NCI-H526 (cell line): ENCODE data around the gene OR6V1.
A peak's percentile ranks its signal among the peaks of the same experiment; 100 is the strongest.
"Not testable (repeated sequence)": the region's sequence is repeated elsewhere in the genome, so short reads cannot be mapped to it uniquely, and the experiment has no call there.

Experiments used
- DNase-seq, 2 experiments: peaks; one replicate each; lab custom pipeline; 2025; lab: John Stamatoyannopoulos, UW

Gene OR6V1

DNA sequence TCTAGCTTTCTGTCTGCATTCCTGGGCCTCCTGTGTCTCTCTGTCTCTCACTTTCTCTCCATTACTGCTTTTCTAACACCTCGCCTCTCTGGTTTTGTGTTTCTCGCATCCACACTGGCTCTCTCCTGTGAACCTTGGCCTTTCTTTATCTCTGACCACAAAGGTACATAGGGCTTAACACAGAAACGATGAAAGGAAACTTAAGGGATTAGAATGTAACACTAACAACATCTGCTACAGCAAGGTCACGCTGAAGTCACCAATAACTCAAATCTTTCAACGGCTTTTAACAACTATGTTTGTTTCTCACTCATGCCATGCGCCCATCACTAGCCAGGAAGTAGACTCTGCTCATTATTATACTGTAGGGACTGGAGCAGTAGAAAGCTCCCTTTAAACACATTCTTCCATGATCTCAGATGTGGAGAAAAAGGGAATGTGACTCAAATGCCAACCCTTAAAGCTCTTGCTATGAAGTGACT, 9.3 kb upstream of the OR6V1 start:
- no peak for DNase-seq

DNA sequence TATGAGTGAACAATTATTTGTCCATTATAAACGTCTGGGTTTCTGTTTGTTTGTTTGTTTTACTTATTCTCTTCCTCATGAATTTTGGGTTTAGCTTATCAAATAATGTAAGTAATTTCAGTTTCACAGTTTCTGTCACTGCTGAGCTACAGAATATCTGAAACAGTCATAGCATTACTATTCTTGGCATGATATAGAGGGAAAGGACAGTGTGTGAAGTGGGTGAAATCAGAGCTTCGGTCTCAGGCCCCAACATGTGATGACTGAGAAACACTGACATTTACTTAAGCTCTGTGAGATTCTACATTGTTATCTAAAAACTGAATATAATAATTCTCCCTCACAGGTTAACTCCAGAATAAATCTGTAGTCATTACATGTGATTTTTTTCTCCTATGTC, 8.8 kb upstream of the OR6V1 start:
- DNase-seq: no peak

DNA sequence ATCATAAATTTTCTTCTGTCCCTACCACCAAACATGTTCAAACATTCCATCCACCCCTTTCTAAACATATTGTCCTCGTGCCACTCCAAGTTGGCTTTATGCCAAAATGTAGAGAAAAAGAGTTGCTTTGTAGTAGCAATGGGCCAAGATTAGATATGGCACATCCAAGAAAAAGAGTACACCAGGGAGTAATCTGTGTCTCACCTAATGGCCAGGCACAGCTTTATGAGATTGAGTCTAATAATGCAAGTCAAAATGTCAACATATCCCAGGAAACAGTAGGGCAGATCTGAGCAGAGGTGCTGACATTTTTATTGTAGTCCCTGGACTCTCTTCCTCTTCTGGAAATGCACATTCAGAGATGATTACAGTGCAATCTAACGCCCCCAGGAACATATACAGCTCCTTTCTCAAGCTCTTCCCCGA, 5.7 kb upstream of the OR6V1 start:
- DNase-seq: no peak

DNA sequence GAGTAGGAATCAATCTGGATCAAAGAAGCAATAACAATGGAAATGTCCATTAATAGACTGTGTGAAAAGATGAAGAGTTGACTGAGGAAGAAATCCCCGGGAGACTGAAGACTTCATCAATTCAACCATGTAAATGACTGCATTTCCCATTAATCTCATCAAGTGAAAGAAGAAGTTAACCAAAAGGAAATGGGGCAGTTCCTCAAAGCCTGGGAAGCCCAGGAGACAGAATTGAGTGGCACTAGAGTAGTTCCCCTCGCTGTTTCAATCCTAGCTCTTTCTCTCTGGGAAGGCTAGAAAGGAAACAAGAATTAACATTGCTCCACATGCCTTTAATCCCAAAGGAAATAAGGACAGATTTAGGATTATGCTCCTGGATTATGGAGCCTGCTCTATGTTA, 4.8 kb upstream of the OR6V1 start:
- DNase-seq: no peak

DNA sequence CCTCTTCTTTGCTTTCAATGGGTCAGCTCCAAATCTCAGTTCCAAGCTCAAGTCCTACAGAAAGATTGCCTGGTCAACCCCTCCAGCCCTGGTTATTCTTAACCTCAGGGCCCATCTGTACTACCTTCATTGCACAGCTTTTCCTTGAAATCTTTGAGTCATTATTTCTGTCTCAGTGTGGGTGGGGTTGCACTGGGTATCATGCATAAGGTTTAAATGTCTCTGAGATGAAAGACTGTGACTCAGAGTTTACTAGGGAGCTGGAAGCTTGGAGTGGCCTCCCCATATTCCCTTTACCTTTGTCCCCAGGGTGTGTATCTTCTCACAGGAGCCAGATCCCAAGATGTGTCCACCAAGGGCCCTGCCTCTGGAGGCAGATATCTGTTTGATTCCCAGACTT, 3.3 kb upstream of the OR6V1 start:
- DNase-seq: no peak

DNA sequence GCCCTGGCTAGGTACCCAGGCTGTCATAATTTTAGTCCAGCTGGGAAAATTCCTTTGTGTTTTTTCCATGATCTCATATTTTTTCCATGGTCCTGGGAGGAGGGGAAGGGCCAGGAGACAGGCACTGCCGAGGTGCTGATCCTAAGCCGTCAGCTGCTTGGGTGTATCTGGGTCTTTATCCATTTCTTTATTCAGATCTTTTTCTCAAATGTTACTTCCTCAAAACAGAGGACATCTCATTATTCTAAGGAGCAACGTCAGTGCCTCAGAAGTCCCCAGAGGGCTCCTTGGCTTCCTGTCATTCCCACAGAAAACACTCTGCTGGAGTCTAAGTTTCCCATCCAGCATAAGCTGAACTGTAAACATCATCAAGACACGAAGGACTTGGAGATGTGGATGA, 2.8 kb upstream of the OR6V1 start:
- DNase-seq: no peak

DNA sequence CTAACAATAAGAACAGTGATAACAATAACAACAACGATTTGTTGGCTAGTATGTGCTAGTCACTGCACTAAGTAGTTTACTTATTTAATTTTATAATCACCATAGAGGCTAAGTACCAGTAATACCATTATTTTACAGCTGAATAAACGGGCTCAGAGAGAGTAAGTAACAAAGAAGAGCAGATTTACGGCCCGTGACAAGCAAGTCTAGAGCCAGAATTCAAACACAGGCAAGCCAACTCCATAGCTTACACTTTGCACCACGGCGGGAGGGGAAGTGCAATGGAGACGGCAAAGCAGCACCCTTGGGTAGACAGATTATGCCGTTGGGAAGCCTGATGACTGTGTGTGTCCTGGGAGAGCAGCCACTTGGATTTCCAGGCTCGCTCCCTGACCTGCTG, 1.2 kb upstream of the OR6V1 start:
- no peak for DNase-seq

DNA sequence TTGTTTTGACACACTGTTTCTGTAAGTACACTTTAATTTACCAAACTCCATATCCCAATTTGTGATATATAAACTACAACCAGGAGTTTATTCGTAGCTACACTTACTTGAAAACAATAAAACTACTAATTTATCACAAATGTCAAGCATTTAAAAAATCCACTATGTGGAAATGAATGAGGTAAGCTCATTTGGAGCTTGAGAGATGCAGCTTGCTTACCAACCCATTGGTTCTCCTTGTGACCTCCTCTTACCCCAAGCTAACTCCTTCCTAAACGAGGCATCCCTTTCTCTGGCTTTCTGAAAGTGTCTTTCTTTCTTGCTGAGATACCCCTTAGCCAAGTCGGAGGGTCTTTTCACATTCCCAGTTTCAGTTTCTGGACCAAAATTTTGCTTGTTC, 2.5 kb downstream of the OR6V1 start:
- no peak for DNase-seq

DNA sequence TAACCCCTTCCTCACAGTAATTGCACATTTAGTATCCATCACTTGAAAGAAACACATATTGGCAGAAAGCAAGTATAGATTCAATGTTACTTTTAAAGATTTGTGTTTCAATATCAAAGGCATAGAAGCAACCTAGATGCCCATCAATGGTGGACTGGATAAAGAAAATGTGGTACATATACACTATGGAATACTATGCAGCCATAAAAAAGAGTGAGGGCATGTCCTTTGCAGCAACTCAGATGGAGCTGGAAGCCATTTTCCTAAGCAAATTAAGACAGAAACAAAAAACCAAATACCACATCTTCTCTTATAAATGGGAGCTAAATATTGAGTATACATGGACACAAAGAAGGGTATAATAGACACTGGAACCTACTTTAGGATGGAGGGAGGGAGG, 3.6 kb downstream of the OR6V1 start:
- DNase-seq: no peak

DNA sequence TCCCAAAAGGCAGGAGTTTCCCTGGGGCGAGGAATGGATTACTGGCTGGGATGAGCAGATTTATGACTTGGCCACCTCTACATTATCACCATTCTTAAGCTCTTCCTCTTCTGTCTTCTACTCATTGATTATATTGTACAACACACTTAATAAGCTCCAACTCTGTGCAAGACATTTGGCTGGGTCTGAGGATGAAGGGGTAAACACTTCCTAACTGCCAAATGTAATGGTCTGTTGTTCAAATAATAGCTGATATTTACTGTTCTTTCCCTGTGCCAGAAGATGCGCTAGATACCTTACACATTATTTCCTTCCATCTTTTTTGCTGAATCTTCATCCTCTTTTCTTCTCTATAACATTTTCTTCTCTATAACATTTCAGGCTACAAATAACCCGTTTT, 11.6 kb downstream of the OR6V1 start:
- no peak for DNase-seq

DNA sequence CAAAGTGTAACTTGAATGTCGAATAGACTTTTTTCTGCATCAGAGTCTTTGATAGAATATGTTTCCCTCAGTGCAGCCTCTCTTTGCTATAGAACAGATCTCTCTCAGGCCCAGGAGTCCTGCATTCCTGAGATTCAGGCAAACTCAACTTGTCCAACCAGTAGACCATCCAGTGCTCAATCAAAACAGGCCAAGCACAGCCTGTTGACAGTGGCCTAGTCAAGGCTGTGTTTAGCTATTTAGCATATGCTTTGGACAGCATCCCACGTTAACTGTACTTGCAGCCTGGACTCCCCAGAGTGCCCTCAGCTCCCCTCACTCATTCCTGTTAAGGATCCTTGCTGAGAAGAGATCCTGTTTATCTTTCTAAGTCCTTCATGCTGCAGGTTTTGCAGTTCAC, 16.3 kb downstream of the OR6V1 start:
- DNase-seq: peak in 1 of 2 experiments; percentile 1

DNA sequence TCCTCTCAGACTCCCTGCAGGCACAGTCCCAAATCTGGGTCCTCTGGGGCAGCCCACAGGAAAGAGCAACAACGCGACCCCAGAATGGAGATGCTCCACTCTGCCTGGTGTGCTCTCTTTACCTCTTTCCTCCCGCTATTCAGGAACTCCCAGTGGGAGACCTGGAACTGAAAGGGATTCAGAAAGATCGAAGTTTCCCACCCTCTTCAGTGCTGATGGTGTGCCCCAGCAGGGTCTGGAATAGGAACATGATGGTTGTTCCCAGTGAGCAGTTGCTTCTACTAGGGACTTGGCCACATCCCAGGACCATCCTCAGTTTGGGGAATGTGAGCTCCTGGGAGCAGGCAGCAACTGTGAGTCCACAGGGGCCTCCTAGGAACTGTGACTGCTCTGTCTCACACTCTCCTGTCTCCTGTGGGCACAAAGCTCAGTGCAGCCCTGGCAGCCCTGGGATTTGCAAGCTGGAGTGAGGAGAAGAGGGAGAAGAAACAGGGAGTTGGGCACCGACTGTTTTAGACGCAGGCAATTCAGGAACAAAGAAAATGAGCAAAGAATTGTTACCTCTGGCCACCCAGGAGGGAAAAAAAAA, 17.9 kb downstream of the OR6V1 start:
- DNase-seq: no peak

DNA sequence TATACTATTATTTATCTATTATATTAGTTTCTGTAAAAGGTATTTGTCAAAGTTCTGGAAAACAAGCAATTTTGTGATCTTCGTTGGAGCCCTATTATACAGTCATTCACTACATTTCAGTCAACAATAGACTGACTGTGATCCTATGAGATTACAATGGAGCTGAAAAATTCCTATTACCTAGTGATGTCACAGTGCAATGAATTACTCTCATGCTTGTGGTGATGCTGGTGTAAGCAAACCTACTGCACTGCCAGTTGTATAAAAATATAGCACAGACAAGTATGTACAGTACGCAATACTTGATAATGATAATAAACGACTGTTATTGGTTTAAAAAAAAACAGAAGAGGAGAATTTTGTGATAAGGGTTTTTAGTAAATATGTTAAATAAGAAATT, 21.4 kb downstream of the OR6V1 start:
- DNase-seq: no peak

DNA sequence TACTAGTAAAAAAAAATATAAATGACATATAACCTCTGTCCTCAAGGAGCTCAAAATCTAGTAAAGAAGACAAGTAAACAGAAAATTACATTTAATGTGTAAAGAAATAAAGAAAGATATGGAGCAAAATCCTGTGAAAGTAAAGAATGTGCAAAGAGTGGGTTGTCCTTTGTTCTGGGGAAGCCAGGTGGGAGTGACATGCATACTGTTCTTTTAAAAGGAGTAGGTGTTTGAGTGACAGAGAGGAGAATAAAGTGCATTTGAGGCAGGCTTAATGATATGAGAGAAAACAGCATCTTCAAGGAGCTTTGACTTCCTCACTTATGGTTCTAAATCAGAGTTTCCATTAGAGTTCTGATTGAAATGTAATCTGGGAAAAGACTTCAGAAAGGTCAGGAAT, 22.0 kb downstream of the OR6V1 start:
- DNase-seq: no peak

DNA sequence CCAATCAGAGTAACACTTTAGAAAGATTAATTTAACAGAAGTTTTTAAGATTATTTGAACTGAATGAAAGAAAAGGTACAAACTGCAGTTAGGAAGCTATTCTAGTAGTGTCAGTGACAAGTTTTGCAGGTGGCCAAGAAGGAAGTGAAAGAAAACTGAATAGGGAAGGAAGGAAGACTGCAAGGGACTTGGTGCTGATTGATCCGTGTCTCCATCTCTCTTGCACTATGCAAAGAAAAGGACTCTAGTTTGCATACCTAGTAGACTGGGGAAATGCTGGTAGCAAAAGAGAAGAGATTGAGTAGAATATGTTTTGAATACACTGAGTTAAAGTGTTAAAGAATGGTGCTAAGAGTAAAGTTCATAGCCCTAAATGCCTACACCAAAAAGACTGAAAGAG, 33.0 kb downstream of the OR6V1 start:
- no peak for DNase-seq

DNA sequence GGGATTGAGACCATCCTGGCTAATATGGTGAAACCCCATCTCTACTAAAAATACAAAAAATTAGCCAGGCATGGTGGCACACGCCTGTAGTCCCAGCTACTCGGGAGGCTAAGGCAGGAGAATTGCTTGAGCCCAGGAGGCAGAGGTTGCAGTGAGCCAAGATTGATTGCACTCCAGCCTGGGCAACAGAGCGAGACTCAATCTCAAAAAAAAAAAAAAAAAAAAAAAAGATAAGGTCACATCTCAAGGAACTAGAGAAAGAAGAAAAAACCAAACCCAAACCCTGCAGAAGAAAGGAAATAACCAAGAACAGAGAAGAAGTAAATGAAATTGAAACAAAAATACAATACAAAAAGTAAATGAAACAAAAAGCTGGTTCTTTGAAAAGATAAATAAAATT, 33.5 kb downstream of the OR6V1 start:
- DNase-seq: not testable (repeated sequence)

DNA sequence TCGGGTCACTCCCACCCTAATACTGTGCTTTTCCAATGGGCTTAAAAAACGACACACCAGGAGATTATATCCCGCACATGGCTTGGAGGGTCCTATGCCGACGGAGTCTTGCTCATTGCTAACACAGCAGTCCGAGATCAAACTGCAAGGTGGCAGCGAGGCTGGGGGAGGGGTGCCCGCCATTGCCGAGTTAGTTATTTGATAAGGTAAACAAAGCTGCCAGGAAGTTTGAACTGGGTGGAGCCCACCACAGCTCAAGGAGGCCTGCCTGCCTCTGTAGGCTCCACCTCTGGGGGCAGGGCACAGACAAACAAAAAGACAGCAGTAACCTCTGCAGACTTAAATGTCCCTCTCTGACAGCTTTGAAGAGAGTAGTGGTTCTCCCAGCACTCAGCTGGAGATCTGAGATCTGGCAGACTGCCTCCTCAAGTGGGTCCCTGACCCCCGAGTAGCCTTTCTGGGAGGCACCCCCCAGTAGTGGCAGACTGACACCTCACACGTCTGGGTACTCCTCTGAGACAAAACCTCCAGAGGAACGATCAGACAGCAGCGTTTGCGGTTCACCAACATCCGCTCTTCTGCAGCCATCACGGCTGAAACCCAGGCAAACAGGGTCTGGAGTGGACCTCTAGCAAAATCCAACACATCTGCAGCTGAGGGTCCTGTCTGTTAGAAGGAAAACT, 36.5 kb downstream of the OR6V1 start:
- DNase-seq: peak; percentile 3 to 33

DNA sequence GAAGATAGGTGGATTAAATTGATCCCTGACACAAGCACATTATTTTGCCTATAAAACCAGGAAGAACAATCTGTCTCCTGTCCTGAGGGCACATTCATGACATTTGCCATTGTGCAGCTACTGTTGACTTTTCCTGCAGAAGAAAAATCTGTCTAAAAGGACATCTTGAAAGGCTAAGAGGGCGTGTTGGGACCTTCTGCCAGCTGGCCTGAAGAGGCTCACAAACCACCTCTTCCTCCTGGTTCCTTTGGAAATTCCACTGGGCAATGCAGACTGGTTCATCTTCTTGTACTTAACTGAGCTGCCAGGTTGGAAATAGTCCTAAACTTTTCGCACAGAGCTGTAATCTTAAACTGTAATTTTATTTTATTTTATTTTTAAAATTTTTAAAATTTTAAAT, 44.0 kb downstream of the OR6V1 start:
- DNase-seq: no peak

DNA sequence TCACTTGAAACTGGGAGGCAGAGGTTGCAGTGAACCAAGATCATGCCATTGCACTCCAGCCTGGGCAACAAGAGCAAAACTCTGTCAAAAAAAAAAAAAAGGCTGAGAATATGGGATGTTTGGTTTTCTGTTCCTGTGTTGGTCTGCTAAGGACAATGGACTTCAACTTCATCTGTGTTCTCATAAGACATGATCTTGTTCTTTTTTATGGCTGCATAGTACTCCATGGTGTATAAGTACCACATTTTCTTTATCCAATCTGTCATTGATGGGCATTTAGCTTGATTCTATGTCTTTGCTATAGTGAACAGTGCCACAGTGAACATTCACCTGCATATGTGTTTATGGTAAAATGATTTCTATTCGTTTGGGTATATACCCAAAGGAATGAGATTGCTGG, 47.4 kb downstream of the OR6V1 start:
- DNase-seq: not testable (repeated sequence)
